ENCODE data around the gene ADISSP. TPM values are rescaled to one million over a fixed set of nuclear protein-coding genes. Genes with fewer than 3 reads are reported as not detected.

The ADISSP gene
- total RNA-seq, 2 donors from 2014 or later: 11.2 to 26.7 TPM

DNA sequence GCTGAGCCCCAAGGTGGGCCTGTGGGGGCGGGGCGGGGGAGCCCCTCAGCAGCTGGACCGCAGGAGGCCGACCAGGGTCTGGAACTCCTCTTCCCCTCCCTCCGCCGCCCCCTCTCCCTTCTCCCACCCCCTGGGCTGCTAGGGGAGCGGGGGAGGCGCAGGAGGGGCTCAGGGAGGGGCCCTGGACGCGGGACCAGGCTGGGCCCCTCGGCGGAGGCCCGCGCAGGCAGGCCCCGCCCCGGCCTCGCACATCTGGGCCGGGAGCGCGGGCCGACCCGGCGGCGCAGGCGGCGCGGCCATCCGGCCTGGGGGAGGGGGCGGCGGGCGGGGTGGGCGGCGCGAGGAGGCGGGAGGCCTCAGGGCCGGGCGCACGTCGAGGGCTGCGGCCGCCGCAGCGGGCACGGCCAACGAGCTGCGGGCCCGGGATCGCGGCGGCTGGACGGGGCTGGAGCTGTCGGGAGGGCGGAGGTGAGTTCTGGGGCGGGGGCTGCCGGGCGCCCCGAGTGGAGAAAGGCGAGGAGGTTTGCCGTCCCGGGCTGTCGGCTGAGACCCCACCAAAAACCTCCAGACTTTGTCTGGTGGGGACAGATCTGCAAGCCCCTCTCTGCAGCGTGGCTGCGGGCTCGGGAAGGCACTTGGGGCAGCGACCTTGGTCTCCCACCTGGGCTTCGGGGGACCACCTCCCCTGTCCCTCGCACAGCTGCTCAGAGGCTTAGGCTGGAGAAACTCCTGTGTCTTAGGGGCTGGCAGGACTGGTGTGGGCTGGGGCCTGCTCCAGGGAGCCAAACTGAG lies 35.0 kb downstream of the ADISSP start, which contains the start of gene HSPA12B:
HSPA12B (plus strand) TSS at position 359 of the 792 bp plus-strand sequence. CDS start 5,990 bp downstream, outside the sequence.
- Histone ChIP-seq H3K4me1 (peaks cover 19% of the 10 kb centered on the region), H3K27me3 (no peaks in the 10 kb centered on the region), H3K4me3 (no peak within 1 kb of the TSS), H3K36me3 (replicated peaks in 1 of 2; ENCODE audit: insufficient read depth in 1 of 2, low read depth in 2 of 2) (no peaks in the 10 kb centered on the region), H3K9me3 (no peaks in the 10 kb centered on the region), H3K27ac (no peak within 1 kb of the TSS)
- DNase-seq (no peak), ATAC-seq (peak; percentile 32)
- intact Hi-C loops (cut with DNase I): no loop called here
- WGBS, 2 donors: 20% methylated on average over 40 of the region's 67 CpGs; no CpG with 5 or more reads in 1 of the 2 donors
- no peak for TF ChIP-seq CTCF (IDR thresholded peaks at IDR 0.05)
- no peak for TF ChIP-seq POLR2A (IDR thresholded peaks at IDR 0.05)

- intact Hi-C loops (cut with DNase I): no loop called here
- no peaks in the 10 kb centered on the region for H3K9me3 ChIP-seq
- no peaks in the 10 kb centered on the region for H3K27me3 ChIP-seq
- WGBS, 2 donors: 68% methylated on average over 15 of the region's 16 CpGs; no CpG with 5 or more reads in 1 of the 2 donors
- no peak overlapping the region for H3K4me3 ChIP-seq
- no peaks in the 10 kb centered on the region for H3K36me3 ChIP-seq (replicated peaks in 1 of 2; ENCODE audit: insufficient read depth in 1 of 2, low read depth in 2 of 2)
- ATAC-seq: no peak
- no peak for TF ChIP-seq CTCF (IDR thresholded peaks at IDR 0.05)
- H3K4me1 ChIP-seq: peaks cover 19% of the 10 kb centered on the region
- no peak overlapping the region for H3K27ac ChIP-seq
- DNase-seq: no peak
Measured at GRCh38 chr20:3731944-3732326, 35.6 kb downstream of the ADISSP start.

DNA sequence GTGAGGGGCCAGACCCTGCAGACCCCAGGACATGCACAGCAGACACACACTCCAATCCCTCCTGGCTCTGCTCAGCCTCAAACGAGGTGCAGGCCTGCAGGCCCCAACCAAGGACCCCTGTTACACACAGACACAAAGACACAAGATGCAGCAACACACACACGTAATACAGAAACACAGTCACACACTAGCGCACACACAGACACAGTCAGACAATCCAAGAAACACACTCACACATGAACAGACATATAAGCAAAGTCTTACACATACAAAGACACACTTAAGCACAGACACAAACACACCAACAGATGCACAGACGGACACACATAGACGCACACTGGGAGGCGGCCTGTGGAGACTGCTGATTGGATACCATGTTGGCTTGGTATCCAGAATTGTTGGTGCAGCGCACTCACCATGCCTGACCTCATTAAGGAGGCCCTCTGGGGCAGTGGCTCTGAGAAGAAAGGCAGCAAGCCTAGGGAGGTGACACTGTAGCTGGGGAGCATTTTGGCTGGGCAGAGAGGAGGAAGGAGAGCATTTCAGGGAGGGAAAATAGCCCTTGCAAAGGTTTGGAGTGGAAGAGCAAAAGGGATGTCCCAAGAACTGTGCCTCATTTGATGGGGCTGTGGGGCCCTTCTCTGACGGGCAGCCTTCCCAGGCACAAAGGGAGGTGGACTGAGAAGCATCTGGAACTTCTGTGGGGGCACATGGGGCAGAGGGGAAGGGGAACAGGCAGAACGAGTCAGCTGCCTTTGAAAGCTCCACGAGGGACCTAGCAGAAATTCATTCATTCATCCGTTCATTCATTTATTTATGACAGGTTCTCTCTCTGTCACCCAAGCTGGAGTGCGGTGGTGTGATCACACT lies 36.5 kb downstream of the ADISSP start:
- TF ChIP-seq POLR2A (IDR thresholded peaks at IDR 0.05): no peak
- TF ChIP-seq CTCF (IDR thresholded peaks at IDR 0.05): no peak
- Histone ChIP-seq H3K4me1 (peaks cover 14% of the 10 kb centered on the region), H3K9me3 (no peaks in the 10 kb centered on the region), H3K27me3 (no peaks in the 10 kb centered on the region), H3K27ac (no peak overlapping the region), H3K36me3 (replicated peaks in 1 of 2; ENCODE audit: insufficient read depth in 1 of 2, low read depth in 2 of 2) (no peaks in the 10 kb centered on the region), H3K4me3 (no peak overlapping the region)
- WGBS, 2 donors: 78 to 86% methylated on average over 12 of the region's 12 CpGs
- DNase-seq (no peak), ATAC-seq (no peak)
- intact Hi-C loops (cut with DNase I): no loop called here

GRCh38 chr20:3729811-3730540 lies 37.6 kb downstream of the ADISSP start:
- H3K4me1 ChIP-seq: peaks cover 4% of the 10 kb centered on the region
- no peak for DNase-seq
- intact Hi-C loops (cut with DNase I): no loop called here
- WGBS, 2 donors: 65% methylated on average over 7 of the region's 8 CpGs
- H3K9me3 ChIP-seq: no peaks in the 10 kb centered on the region
- TF ChIP-seq POLR2A (IDR thresholded peaks at IDR 0.05) (no peak), CTCF (IDR thresholded peaks at IDR 0.05) (no peak)
- H3K4me3 ChIP-seq: no peak overlapping the region
- no peaks in the 10 kb centered on the region for H3K36me3 ChIP-seq (replicated peaks in 1 of 2; ENCODE audit: insufficient read depth in 1 of 2, low read depth in 2 of 2)
- H3K27me3 ChIP-seq: no peaks in the 10 kb centered on the region
- no peak for ATAC-seq
- H3K27ac ChIP-seq: no peak overlapping the region

All from body of pancreas (tissue), 4 donors.